HFFc6 (cell line): Measurements from ENCODE around the gene SS18L1. TPM values are rescaled to one million over a fixed set of nuclear protein-coding genes. Genes with fewer than 3 reads are reported as not detected.

Source experiments
- DNase-seq: peaks from one replicate; pipeline ENCODE4 v3.0.0-alpha.2; 2018
- H3K27ac Mint-ChIP-seq: 2 replicates; pipeline ENCODE4 v1.8.0; 2020; ENCODE audit warnings: mild to moderate bottlenecking, mixed read lengths
- H3K27me3 Mint-ChIP-seq: 2 replicates; pipeline ENCODE4 v1.8.0; 2021; ENCODE audit warnings: mild to moderate bottlenecking, moderate library complexity, mixed read lengths; ENCODE audit not compliant: insufficient read depth
- H3K36me3 Mint-ChIP-seq: 2 replicates; pipeline ENCODE4 v1.8.0; 2021; ENCODE audit warnings: low read depth, mixed read lengths
- H3K4me1 Mint-ChIP-seq: 2 replicates; pipeline ENCODE4 v1.8.0; 2020; ENCODE audit warnings: low read depth, mixed read lengths
- H3K4me3 Mint-ChIP-seq: 2 replicates; pipeline ENCODE4 v1.8.0; 2020; ENCODE audit warnings: mild to moderate bottlenecking, moderate library complexity, mixed read lengths
- H3K9me3 Mint-ChIP-seq: 2 replicates; pipeline ENCODE4 v1.8.0; 2020; ENCODE audit warnings: mild to moderate bottlenecking, mixed read lengths
- CTCF ChIP-seq: fragments of 200-600 bp; sonication (generic); IDR thresholded peaks from 2 replicates; pipeline ENCODE4 v1.5.0; 2021; ENCODE audit warnings: antibody characterized with exemption, mild to moderate bottlenecking
- long read RNA-seq: library from polyadenylated mRNA; unstranded; transcript quantifications from one replicate; pipeline ENCODE4 v2.0.0, GENCODE V29; 2019
- total RNA-seq, 6 experiments: library from RNA; stranded (reverse); fragmentation: NEBNext Ultra II Directional; extraction: Animal tissue kit (Norgen Biotek cat#: 25700); gene quantifications; 2 replicates in 1 of 6; 3 replicates in 5 of 6; pipeline ENCODE4 v1.2.3, GENCODE V29; 2021

Gene SS18L1
- 1 to 10 TPM; 5.5 to 7.9 (median 5.9) TPM for total RNA-seq
- long read RNA-seq, partial matches to known transcripts = 1 of 3 reads
- long read RNA-seq, other reads (novel, unspliced or antisense) = 2 of 3 reads

- H3K9me3 Mint-ChIP-seq = no peaks in the 10 kb centered on the region
- peaks cover 40% of the 10 kb centered on the region for H3K4me1 Mint-ChIP-seq
- H3K27me3 Mint-ChIP-seq = peaks cover 4% of the 10 kb centered on the region
- H3K27ac Mint-ChIP-seq = peak within 1 kb of the TSS; percentile 81
- H3K4me3 Mint-ChIP-seq = peak within 1 kb of the TSS; percentile 91
- peaks cover 29% of the 10 kb centered on the region for H3K36me3 Mint-ChIP-seq
- no peak for TF ChIP-seq CTCF
- DNase-seq = peak; percentile 66
These were observed at the start of gene SS18L1, which contains the start of gene PSMA7 for GRCh38 chr20:62143081-62143956. Gene SS18L1 (plus strand): TSS chr20:62143769. CDS start chr20:62143821, 52 bp downstream. Gene PSMA7 (minus strand): TSS chr20:62143394. CDS start chr20:62143303, 91 bp downstream.

GRCh38 chr20:62096421-62097380, 46.9 kb upstream of the SS18L1 start:
- H3K36me3 Mint-ChIP-seq = peaks cover 18% of the 10 kb centered on the region
- H3K4me3 Mint-ChIP-seq = no peak overlapping the region
- no peak for TF ChIP-seq CTCF
- H3K27me3 Mint-ChIP-seq = peaks cover 10% of the 10 kb centered on the region
- no peaks in the 10 kb centered on the region for H3K4me1 Mint-ChIP-seq
- DNase-seq = no peak
- H3K27ac Mint-ChIP-seq = no peak overlapping the region
- peaks cover 24% of the 10 kb centered on the region for H3K9me3 Mint-ChIP-seq

GRCh38 chr20:62097881-62098407, 45.6 kb upstream of the SS18L1 start:
- TF ChIP-seq CTCF = no peak
- Mint-ChIP-seq H3K27me3 (peaks cover 7% of the 10 kb centered on the region), H3K4me1 (no peaks in the 10 kb centered on the region), H3K36me3 (peaks cover 13% of the 10 kb centered on the region), H3K27ac (no peak overlapping the region), H3K9me3 (peaks cover 27% of the 10 kb centered on the region), H3K4me3 (no peak overlapping the region)
- no peak for DNase-seq

- H3K9me3 Mint-ChIP-seq = peaks cover 40% of the 10 kb centered on the region
- peaks cover 11% of the 10 kb centered on the region for H3K27me3 Mint-ChIP-seq
- H3K4me1 Mint-ChIP-seq = peaks cover 6% of the 10 kb centered on the region; the same call in 1 of the 2 replicates
- no peak overlapping the region for H3K27ac Mint-ChIP-seq
- no peak for DNase-seq
- peaks cover 26% of the 10 kb centered on the region for H3K36me3 Mint-ChIP-seq
- H3K4me3 Mint-ChIP-seq = no peak overlapping the region
- TF ChIP-seq CTCF = no peak
These were observed 42.5 kb upstream of the SS18L1 start for GRCh38 chr20:62101078-62101477.
